ENCODE data around the gene NDST1. TPM values are rescaled to one million over a fixed set of nuclear protein-coding genes. Genes with fewer than 3 reads are reported as not detected.
A peak's percentile ranks its signal among the peaks of the same experiment; 100 is the strongest.
"Not testable (repeated sequence)": the region's sequence is repeated elsewhere in the genome, so short reads cannot be mapped to it uniquely, and the experiment has no call there.

The NDST1 gene
- total RNA-seq, 1 experiment from 2014 or later = 69.9 TPM

GRCh38 chr5:150469718-150470469 lies 38.0 kb upstream of the NDST1 start:
- Mint-ChIP-seq H3K4me1 (peaks cover 24% of the 10 kb centered on the region), H3K4me3 (no peak overlapping the region), H3K27me3 (ENCODE audit: low read depth) (no peaks in the 10 kb centered on the region), H3K9me3 (no peaks in the 10 kb centered on the region), H3K27ac (no peak overlapping the region), H3K36me3 (no peaks in the 10 kb centered on the region)
- ChIA-PET CTCF (interaction anchor here (1.6 kb wide), 1 partner anchor 10 kb away, joined by 4 read pairs; no protein-coding TSS in a partner anchor), POLR2A (no interaction called here)
- ATAC-seq (no peak), DNase-seq (ENCODE audit: low spot score) (no peak)
- TF ChIP-seq ZNF219 (CRISPR knock-in tag; IDR thresholded peaks at IDR 0.05; ENCODE audit: borderline replicate concordance) = no peak
- no peak for TF ChIP-seq AFF4 (CRISPR knock-in tag; IDR thresholded peaks at IDR 0.05; ENCODE audit: borderline replicate concordance)
- no peak for TF ChIP-seq SOX15 (CRISPR knock-in tag; IDR thresholded peaks at IDR 0.05)
- TF ChIP-seq E2F1 (CRISPR knock-in tag; IDR thresholded peaks at IDR 0.05) = no peak
- no peak for TF ChIP-seq FOXP1 (CRISPR knock-in tag; IDR thresholded peaks at IDR 0.05; ENCODE audit: borderline replicate concordance)
- no peak for TF ChIP-seq ZNF317 (CRISPR knock-in tag; IDR thresholded peaks at IDR 0.05; ENCODE audit: borderline replicate concordance, low read depth)

- no peaks in the 10 kb centered on the region for H3K9me3 Mint-ChIP-seq
- no peak overlapping the region for H3K4me3 Mint-ChIP-seq
- POLR2A ChIA-PET = interaction anchor here (0.6 kb wide), 1 partner anchor 460 kb away, joined by 4 read pairs; no protein-coding TSS in a partner anchor
- ATAC-seq (peak; percentile 87), DNase-seq (ENCODE audit: low spot score) (peak; percentile 68)
- TF ChIP-seq TEAD1 (CRISPR knock-in tag; IDR thresholded peaks at IDR 0.05) (peak; percentile 57; the same call in 1 of the 2 replicates), SOX15 (CRISPR knock-in tag; IDR thresholded peaks at IDR 0.05) (no peak), ZNF317 (CRISPR knock-in tag; IDR thresholded peaks at IDR 0.05; ENCODE audit: borderline replicate concordance, low read depth) (no peak)
- H3K27me3 Mint-ChIP-seq (ENCODE audit: low read depth) = no peaks in the 10 kb centered on the region
- peaks cover 25% of the 10 kb centered on the region for H3K4me1 Mint-ChIP-seq
- peak overlapping the region; percentile 46 for H3K27ac Mint-ChIP-seq
- CTCF ChIA-PET = interaction anchor here (0.6 to 1.6 kb wide), 12 partner anchors 9 to 227 kb away, joined by 3 to 7 read pairs (median 4); partner anchors contain the start of gene RBM22
- no peaks in the 10 kb centered on the region for H3K36me3 Mint-ChIP-seq
These were observed 34.1 kb upstream of the NDST1 start for GRCh38 chr5:150473673-150474358.

GRCh38 chr5:150476568-150476967 lies 31.4 kb upstream of the NDST1 start:
- CTCF ChIA-PET; H3K36me3 Mint-ChIP-seq; DNase-seq (ENCODE audit: low spot score); H3K27ac Mint-ChIP-seq; H3K4me3 Mint-ChIP-seq; H3K9me3 Mint-ChIP-seq; ATAC-seq; H3K27me3 Mint-ChIP-seq (ENCODE audit: low read depth): not testable (repeated sequence)
- POLR2A ChIA-PET = interaction anchor here (0.8 kb wide), 1 partner anchor 9 kb away, joined by 3 read pairs; no protein-coding TSS in a partner anchor
- peaks cover 28% of the 10 kb centered on the region for H3K4me1 Mint-ChIP-seq

- POLR2A ChIA-PET = no interaction called here
- H3K27me3 Mint-ChIP-seq (ENCODE audit: low read depth) = no peaks in the 10 kb centered on the region
- no peak for TF ChIP-seq MAX (CRISPR knock-in tag; IDR thresholded peaks at IDR 0.05)
- no peak for TF ChIP-seq USF2 (CRISPR knock-in tag; IDR thresholded peaks at IDR 0.05)
- no peak for TF ChIP-seq CTCF (IDR thresholded peaks at IDR 0.05)
- ATAC-seq (no peak), DNase-seq (ENCODE audit: low spot score) (no peak)
- CTCF ChIA-PET = interaction anchor here (1.8 kb wide), 1 partner anchor 20 kb away, joined by 4 read pairs; no protein-coding TSS in a partner anchor
- no peak overlapping the region for H3K4me3 Mint-ChIP-seq
- H3K36me3 Mint-ChIP-seq = no peaks in the 10 kb centered on the region
- peaks cover 31% of the 10 kb centered on the region for H3K4me1 Mint-ChIP-seq
- no peak overlapping the region for H3K27ac Mint-ChIP-seq
- no peaks in the 10 kb centered on the region for H3K9me3 Mint-ChIP-seq
These were observed 28.5 kb upstream of the NDST1 start for GRCh38 chr5:150479416-150479815.
